ENCODE results near the gene SAXO1.

- TF ChIP-seq CTCF (IDR thresholded peaks at IDR 0.05): no peak
- no peak for TF ChIP-seq POLR2AphosphoS5 (IDR thresholded peaks at IDR 0.05)
Observed at GRCh38 chr9:18928711-18929110, 104.3 kb downstream of the SAXO1 start.

All from sigmoid colon (tissue), 4 donors.